K562 (cell line): ENCODE data around the gene MARK3. TPM values are rescaled to one million over a fixed set of nuclear protein-coding genes. Genes with fewer than 3 reads are reported as not detected.

Experiments
- FOXK2 ChIP-seq, 2 experiments: fragments of 450-650 bp; IDR thresholded peaks in 1 of 2; conservative IDR thresholded peaks in 1 of 2; 2 replicates each; pipeline ENCODE4 v1.6.1; 2016; ENCODE audit warnings: low read depth in 2 of 2, mild to moderate bottlenecking in 1 of 2
- NKRF ChIP-seq: fragments of 450-650 bp; IDR thresholded peaks from 2 replicates; pipeline ENCODE4 v1.6.1; 2016; ENCODE audit warnings: borderline replicate concordance
- NR4A1 ChIP-seq, 2 experiments: fragments of 250-450 bp in 1 of 2; fragments of 450-650 bp in 1 of 2; sonication (Bioruptor Pico) in 1 of 2; IDR thresholded peaks; 2 replicates each; pipeline versions ENCODE4 v1.4.0 to v1.6.1; 2016 to 2020; ENCODE audit warnings: mild to moderate bottlenecking in 2 of 2, missing compliant biosample characterization in 1 of 2, missing genetic modification characterization in 1 of 2, moderate library complexity in 1 of 2
- THRA ChIP-seq: fragments of 450-650 bp; IDR thresholded peaks from 2 replicates; pipeline ENCODE4 v1.6.1; 2017; ENCODE audit warnings: mild to moderate bottlenecking, moderate library complexity
- ZNF174 ChIP-seq: fragments of 250-450 bp; sonication (Bioruptor Pico); IDR thresholded peaks from 2 replicates; pipeline ENCODE4 v1.4.0; 2020; ENCODE audit warnings: mild to moderate bottlenecking
- ZNF318 ChIP-seq, 2 experiments: fragments of 450-650 bp; IDR thresholded peaks; 2 replicates each; pipeline ENCODE4 v1.6.1; 2016; ENCODE audit warnings: mild to moderate bottlenecking in 2 of 2, borderline replicate concordance in 1 of 2, low read depth in 1 of 2, moderate library complexity in 1 of 2
- polyA plus RNA-seq, 8 experiments: library from polyadenylated mRNA; depleted of rRNA in 4 of 8; stranded (reverse) in 5 of 8; unstranded in 3 of 8; fragments of >200 nt; fragmentation: Nextera tagmentation in 2 of 8; fragmentation: Illumina TruSeq in 1 of 8; extraction: Ambion mirVana in 2 of 8; extraction: Trizol in 1 of 8; gene quantifications; 2 replicates each; pipeline versions ENCODE4 v1.2.1 to v1.2.3, GENCODE V29; 2011 to 2014; ENCODE audit warnings: inconsistent platforms in 1 of 8, missing spikeins in 1 of 8
- total RNA-seq, 7 experiments: library from RNA; depleted of rRNA in 6 of 7; stranded (reverse); fragments of >200 nt in 6 of 7; fragmentation: Illumina TruSeq in 2 of 7; extraction: Trizol in 2 of 7; gene quantifications; 2 replicates each; pipeline versions ENCODE4 v1.2.1 to v1.2.3, GENCODE V29; 2011 to 2021; ENCODE audit warnings: low replicate concordance in 1 of 7

MARK3 gene
- total and polyA plus RNA-seq, 9 of the 15 experiments (the other 6 are each of a cell fraction or from before 2014, with no cell fraction given), result 10.1 to 68.7 (median 56.3) TPM

GRCh38 chr14:103385152-103385928, at the start of gene MARK3 (continued):
- TF ChIP-seq ZNF318 (IDR thresholded peaks at IDR 0.05; ENCODE audit: borderline replicate concordance in 1 of 2, low read depth in 1 of 2) (no peak), NR4A1 (CRISPR knock-in tag; IDR thresholded peaks at IDR 0.05) (no peak), NR4A1 (tag; IDR thresholded peaks at IDR 0.05) (no peak), NKRF (no peak), ZNF174 (CRISPR knock-in tag) (no peak), THRA (no peak), FOXK2 (conservative IDR thresholded peaks at IDR 0.05 in 1 of 2, IDR thresholded peaks at IDR 0.05 in 1 of 2; ENCODE audit: low read depth in 2 of 2) (no peak)
